Measurements from ENCODE around the gene PCDHB14. TPM values are rescaled to one million over a fixed set of nuclear protein-coding genes. Genes with fewer than 3 reads are reported as not detected.
A peak's percentile ranks its signal among the peaks of the same experiment; 100 is the strongest.
"Not testable (repeated sequence)": the region's sequence is repeated elsewhere in the genome, so short reads cannot be mapped to it uniquely, and the experiment has no call there.

PCDHB14 gene
- total RNA-seq (2014; rRNA removed; shearing (Covaris generic)), result 1.0 and 1.5 TPM in 2 replicates

DNA sequence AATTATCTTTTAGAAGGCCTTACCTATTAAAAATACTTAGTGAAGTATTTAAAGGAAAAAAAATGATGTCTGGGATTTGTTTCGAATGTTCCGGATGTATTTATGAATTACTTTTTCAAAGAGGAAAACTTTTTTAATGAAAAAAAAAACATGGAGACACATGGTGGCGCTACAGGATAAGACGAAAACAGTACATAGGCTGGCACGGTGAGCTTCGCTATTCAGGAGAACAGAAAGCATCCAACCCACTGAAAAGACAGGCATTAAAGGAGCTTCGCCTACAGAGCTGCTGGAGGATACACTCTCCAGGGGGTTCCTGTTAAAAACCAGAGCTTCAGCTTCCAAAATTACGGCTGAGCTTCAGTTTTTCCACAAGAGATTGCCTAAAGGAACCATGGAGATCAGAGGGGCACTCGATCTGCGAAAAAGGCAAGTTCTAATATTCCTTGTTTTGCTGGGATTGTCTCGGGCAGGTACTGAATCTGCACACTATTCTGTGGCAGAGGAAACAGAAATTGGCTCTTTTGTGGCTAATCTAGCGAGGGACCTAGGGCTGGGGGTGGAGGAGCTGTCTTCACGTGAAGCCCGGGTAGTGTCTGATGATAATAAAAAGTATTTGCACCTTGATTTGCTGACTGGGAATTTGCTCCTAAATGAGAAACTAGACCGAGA is at the start of gene PCDHB14:
Gene PCDHB14, plus strand, starts transcription at position 232 of the 672 bp plus-strand sequence. Its CDS starts 163 bp downstream, at position 395.
- DNase-seq (ENCODE audit: low read depth), result peak; percentile 44

DNA sequence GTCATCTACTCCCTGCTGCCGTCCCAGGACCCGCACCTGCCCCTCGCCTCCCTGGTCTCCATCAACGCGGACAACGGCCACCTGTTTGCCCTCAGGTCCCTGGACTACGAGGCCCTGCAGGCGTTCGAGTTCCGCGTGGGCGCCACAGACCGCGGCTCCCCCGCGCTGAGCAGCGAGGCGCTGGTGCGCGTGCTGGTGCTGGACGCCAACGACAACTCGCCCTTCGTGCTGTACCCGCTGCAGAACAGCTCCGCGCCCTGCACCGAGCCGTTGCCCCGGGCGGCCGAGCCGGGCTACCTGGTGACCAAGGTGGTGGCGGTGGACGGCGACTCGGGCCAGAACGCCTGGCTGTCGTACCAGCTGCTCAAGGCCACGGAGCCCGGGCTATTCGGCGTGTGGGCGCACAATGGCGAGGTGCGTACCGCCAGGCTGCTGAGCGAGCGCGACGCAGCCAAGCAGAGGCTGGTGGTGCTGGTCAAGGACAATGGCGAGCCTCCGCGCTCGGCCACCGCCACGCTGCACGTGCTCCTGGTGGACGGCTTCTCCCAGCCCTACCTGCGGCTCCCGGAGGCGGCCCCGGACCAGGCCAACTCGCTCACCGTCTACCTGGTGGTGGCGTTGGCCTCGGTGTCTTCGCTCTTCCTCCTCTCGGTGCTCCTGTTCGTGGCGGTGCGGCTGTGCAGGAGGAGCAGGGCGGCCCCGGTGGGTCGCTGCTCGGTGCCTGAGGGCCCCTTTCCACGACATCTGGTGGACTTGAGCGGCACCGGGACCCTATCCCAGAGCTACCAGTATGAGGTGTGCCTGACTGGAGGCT is 48.6 kb upstream of the PCDHB14 start:
- not testable (repeated sequence) for DNase-seq (ENCODE audit: low read depth)

DNA sequence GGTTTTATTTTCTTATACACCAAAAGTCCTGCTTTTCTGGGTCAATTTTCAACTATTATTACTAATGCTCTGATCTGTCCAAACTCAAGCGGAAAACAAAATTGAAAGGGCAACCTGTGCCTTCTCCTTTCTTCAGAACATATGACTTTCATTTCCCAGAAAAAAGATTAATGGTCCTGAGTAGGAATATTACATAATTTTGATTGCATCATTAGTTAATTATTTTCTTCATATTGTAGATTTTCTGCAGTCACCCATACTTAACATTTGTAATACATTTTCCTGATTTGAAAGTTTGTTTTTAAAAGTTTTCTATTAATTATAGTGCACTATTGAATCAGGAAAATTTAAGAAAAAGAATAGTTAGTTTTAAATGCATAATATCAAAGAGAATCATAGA is 47.2 kb upstream of the PCDHB14 start:
- no peak for DNase-seq (ENCODE audit: low read depth)

DNA sequence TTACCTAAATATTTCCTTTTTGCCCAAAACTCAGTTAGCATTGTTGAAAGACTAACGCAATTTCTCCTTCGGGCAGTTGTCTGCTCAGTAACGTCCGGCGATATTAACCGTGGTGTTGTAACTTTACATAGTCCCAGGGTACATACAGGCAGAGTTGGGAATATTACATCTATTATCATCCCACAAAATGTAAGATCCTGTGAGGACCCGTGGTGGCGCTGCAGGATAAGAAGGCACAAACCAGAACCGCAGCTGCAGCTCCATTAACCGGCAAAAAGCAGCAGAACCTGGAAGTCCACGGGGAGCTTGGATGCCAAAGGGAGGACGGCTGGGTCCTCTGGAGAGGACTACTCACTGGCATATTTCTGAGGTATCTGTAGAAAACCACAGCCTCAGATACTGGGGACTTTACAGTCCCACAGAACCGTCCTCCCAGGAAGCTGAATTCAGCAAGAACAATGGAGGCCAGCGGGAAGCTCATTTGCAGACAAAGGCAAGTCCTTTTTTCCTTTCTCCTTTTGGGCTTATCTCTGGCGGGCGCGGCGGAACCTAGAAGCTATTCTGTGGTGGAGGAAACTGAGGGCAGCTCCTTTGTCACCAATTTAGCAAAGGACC is 45.5 kb upstream of the PCDHB14 start, which contains the start of gene PCDHB8:
Gene PCDHB8, plus strand, starts transcription at position 214 of the 615 bp plus-strand sequence. Its CDS starts 245 bp downstream, at position 459.
- DNase-seq (ENCODE audit: low read depth), result peak; percentile 63

DNA sequence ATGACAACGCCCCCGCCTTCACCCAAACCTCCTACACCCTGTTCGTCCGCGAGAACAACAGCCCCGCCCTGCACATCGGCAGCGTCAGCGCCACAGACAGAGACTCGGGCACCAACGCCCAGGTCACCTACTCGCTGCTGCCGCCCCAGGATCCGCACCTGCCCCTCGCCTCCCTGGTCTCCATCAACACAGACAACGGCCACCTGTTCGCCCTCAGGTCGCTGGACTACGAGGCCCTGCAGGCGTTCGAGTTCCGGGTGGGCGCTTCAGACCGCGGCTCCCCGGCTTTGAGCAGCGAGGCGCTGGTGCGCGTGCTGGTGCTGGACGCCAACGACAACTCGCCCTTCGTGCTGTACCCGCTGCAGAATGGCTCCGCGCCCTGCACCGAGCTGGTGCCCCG is 43.8 kb upstream of the PCDHB14 start:
- not testable (repeated sequence) for DNase-seq (ENCODE audit: low read depth)

DNA sequence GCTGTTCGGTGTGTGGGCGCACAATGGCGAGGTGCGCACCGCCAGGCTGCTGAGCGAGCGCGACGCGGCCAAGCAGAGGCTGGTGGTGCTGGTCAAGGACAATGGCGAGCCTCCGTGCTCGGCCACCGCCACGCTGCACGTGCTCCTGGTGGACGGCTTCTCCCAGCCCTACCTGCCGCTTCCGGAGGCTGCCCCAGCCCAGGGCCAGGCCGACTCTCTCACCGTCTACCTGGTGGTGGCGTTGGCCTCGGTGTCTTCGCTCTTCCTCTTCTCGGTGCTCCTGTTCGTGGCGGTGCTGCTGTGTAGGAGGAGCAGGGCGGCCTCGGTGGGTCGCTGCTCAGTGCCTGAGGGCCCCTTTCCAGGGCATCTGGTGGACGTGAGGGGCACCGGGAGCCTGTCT is 43.3 kb upstream of the PCDHB14 start:
- not testable (repeated sequence) for DNase-seq (ENCODE audit: low read depth)

DNA sequence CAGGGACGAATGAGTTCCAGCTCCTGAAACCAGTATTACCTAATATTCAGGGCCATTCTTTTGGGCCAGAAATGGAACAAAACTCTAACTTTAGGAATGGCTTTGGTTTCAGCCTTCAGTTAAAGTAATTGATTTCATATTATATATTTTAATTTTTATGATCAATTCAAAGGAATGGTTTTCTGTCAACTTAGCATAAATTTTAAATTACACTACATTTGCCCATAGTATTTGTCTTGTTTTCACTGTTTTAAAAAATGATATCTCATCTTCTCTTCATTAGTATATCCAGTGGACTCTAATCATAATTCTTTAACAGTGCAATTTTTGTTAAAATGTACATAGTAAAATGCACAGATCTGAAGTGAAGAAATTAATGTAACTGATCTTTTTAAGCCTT is 42.8 kb upstream of the PCDHB14 start:
- DNase-seq (ENCODE audit: low read depth), result no peak

DNA sequence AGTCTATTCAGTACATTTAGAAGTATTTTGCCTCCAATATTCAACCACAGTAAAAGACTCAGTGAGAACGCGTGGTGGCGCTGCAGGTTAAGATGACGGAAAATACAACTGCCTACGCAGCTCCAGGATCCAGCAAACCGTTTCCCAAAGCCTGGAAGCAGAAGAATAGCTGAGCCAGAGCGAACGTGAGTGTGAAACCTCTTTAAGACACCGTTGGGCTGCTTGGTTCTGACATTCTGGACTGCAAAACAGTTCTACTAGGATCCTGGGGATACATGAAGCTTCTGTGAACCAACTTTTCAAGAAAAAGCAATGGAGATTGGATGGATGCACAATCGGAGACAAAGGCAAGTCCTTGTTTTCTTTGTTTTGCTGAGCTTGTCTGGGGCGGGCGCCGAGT is 40.9 kb upstream of the PCDHB14 start, which contains the start of gene PCDHB16:
Gene PCDHB16, plus strand, starts transcription at position 140 of the 400 bp plus-strand sequence. Its CDS starts 173 bp downstream, at position 313.
- DNase-seq (ENCODE audit: low read depth), result peak; percentile 76

DNA sequence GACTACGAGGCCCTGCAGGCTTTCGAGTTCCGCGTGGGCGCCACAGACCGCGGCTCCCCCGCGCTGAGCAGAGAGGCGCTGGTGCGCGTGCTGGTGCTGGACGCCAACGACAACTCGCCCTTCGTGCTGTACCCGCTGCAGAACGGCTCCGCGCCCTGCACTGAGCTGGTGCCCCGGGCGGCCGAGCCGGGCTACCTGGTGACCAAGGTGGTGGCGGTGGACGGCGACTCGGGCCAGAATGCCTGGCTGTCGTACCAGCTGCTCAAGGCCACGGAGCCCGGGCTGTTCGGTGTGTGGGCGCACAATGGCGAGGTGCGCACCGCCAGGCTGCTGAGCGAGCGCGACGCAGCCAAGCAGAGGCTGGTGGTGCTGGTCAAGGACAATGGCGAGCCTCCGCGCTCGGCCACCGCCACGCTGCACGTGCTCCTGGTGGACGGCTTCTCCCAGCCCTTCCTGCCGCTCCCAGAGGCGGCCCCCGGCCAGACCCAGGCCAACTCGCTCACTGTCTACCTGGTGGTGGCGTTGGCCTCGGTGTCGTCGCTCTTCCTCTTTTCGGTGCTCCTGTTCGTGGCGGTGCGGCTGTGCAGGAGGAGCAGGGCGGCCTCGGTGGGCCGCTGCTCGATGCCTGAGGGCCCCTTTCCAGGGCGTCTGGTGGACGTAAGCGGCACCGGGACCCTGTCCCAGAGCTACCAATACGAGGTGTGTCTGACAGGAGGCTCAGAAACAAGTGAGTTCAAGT is 38.9 kb upstream of the PCDHB14 start:
- not testable (repeated sequence) for DNase-seq (ENCODE audit: low read depth)

DNA sequence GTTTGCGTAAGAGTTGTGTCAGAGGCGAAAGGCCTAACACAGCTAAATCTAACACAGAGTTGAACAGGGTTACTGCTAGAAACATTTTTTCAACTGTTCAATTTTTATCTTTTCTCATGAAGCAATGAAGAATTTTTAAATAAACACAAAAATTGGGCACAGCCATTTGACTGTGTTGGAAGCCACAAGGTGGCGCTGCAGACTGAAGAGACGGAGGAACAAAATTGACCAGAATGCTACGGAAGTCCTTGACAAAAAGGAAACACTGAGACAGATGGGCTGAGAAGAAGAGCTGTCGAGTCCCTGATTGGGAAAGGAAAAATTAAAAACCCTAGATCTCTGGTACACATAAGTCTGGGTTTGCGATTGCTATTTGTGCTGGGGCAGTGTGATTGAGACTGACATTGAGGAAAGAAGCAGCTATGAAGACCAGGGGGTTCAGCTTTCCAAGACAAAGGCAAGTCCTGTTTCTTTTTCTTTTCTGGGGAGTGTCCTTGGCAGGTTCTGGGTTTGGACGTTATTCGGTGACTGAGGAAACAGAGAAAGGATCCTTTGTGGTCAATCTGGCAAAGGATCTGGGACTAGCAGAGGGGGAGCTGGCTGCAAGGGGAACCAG is 36.1 kb upstream of the PCDHB14 start, which contains the start of gene PCDHB9:
Gene PCDHB9, plus strand, starts transcription at position 265 of the 616 bp plus-strand sequence. Its CDS starts 158 bp downstream, at position 423.
- DNase-seq (ENCODE audit: low read depth), result peak; percentile 63

DNA sequence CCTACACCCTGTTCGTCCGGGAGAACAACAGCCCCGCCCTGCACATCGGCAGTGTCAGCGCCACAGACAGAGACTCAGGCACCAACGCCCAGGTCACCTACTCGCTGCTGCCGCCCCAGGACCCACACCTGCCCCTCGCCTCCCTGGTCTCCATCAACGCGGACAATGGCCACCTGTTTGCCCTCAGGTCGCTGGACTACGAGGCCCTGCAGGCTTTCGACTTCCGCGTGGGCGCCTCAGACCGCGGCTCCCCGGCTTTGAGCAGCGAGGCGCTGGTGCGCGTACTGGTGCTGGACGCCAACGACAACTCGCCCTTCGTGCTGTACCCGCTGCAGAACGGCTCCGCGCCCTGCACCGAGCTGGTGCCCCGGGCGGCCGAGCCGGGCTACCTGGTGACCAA is 34.5 kb upstream of the PCDHB14 start:
- not testable (repeated sequence) for DNase-seq (ENCODE audit: low read depth)

DNA sequence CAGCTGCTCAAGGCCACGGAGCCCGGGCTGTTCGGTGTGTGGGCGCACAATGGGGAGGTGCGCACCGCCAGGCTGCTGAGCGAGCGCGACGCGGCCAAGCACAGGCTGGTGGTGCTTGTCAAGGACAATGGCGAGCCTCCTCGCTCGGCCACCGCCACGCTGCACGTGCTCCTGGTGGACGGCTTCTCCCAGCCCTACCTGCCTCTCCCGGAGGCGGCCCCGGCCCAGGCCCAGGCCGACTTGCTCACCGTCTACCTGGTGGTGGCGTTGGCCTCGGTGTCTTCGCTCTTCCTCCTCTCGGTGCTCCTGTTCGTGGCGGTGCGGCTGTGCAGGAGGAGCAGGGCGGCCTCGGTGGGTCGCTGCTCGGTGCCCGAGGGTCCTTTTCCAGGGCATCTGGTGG is 34.0 kb upstream of the PCDHB14 start:
- not testable (repeated sequence) for DNase-seq (ENCODE audit: low read depth)

DNA sequence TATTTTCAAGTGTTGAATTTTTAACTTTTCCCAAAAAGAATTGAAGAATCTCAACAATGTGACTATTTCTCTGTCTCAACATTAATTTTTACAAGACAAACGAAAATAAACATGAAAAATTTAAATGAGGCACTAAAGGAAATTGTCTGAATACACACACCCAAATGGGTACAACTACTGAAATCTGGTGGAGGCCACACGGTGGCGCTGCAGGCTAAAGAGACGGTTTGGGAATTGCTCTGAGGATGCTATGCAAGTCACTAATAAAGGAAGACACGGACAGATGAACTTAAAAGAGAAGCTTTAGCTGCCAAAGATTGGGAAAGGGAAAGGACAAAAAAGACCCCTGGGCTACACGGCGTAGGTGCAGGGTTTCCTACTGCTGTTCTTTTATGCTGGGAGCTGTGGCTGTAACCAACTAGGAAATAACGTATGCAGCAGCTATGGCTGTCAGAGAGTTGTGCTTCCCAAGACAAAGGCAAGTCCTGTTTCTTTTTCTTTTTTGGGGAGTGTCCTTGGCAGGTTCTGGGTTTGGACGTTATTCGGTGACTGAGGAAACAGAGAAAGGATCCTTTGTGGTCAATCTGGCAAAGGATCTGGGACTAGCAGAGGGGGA is 30.9 kb upstream of the PCDHB14 start, which contains the start of gene PCDHB10:
Gene PCDHB10, plus strand, starts transcription at position 244 of the 616 bp plus-strand sequence. Its CDS starts 200 bp downstream, at position 444.
- peak; percentile 65 for DNase-seq (ENCODE audit: low read depth)

DNA sequence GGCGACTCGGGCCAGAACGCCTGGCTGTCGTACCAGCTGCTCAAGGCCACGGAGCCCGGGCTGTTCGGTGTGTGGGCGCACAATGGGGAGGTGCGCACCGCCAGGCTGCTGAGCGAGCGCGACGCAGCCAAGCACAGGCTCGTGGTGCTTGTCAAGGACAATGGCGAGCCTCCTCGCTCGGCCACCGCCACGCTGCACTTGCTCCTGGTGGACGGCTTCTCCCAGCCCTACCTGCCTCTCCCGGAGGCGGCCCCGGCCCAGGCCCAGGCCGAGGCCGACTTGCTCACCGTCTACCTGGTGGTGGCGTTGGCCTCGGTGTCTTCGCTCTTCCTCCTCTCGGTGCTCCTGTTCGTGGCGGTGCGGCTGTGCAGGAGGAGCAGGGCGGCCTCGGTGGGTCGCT is 28.8 kb upstream of the PCDHB14 start:
- DNase-seq (ENCODE audit: low read depth), result not testable (repeated sequence)

DNA sequence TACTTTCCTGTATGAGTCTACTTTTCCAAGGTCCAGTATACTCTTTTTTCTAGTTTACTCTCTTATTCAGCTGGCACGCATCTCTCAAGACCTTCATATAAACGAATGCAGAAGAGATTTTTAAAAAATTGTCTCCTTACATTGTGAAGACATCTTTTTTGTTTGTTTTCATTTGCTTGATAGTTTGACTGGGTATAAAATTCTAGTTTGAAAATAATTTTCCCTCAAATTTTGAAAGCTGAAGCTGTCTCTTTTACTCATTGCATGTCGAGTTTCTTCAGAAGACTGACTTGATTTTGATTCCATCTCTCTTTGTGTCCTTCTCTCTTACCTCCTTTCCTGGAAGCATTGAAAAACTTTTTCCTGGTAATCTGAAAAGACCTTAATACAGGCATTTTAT is 26.8 kb upstream of the PCDHB14 start:
- DNase-seq (ENCODE audit: low read depth), result no peak

DNA sequence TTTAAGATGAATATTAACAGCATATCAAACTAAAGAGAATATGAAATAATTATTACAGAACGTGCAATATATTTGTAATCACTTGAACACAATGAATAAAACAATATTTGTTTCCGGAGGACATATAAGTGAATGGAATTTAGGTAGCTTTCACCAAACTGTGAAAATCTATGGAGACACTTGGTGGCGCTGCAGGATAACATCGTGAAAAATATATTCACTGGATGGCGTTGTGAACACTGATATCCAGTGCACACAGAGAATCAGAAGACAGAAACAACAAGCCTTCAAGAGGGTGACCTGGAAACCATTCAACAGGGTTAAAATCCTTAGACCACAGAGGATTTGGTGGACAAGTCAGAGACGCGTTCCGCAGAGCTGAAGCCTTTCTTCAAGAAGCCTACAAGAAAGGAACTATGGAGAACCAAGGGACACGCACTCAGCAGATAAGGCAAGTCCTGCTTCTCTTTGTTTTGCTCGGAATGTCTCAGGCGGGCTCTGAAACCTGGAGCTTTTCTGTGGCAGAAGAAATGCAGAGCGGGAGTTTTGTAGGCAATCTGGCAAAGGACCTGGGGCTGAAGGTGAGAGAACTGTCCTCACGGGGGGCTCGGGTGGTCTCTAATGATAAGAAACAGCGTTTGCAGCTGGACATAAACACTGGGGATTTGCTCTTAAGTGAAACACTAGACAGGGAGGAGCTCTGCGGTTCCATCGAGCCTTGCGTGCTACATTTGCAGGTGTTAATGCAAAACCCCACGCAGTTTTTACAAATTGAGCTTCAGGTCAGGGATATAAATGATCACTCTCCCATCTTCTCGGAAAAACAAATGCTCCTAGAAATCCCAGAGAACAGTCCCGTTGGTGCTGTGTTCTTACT is 23.5 kb upstream of the PCDHB14 start, which contains the start of gene PCDHB11:
Gene PCDHB11, plus strand, starts transcription at position 269 of the 877 bp plus-strand sequence. Its CDS starts 148 bp downstream, at position 417.
- DNase-seq (ENCODE audit: low read depth), result peak; percentile 45

DNA sequence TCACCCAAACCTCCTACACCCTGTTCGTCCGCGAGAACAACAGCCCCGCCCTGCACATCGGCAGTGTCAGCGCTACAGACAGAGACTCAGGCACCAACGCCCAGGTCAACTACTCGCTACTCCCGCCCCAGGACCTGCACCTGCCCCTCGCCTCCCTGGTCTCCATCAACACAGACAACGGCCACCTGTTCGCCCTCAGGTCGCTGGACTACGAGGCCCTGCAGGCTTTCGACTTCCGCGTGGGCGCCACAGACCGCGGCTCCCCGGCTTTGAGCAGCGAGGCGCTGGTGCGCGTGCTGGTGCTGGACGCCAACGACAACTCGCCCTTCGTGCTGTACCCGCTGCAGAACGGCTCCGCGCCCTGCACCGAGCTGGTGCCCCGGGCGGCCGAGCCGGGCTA is 22.0 kb upstream of the PCDHB14 start:
- DNase-seq (ENCODE audit: low read depth), result not testable (repeated sequence)

DNA sequence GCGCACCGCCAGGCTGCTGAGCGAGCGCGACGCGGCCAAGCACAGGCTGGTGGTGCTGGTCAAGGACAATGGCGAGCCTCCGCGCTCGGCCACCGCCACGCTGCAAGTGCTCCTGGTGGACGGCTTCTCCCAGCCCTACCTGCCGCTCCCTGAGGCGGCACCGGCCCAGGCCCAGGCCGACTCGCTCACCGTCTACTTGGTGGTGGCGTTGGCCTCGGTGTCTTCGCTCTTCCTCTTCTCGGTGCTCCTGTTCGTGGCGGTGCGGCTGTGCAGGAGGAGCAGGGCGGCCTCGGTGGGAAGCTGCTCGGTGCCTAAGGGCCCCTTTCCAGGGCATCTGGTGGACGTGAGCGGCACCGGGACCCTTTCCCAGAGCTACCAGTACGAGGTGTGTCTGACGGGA is 21.5 kb upstream of the PCDHB14 start:
- DNase-seq (ENCODE audit: low read depth), result not testable (repeated sequence)

DNA sequence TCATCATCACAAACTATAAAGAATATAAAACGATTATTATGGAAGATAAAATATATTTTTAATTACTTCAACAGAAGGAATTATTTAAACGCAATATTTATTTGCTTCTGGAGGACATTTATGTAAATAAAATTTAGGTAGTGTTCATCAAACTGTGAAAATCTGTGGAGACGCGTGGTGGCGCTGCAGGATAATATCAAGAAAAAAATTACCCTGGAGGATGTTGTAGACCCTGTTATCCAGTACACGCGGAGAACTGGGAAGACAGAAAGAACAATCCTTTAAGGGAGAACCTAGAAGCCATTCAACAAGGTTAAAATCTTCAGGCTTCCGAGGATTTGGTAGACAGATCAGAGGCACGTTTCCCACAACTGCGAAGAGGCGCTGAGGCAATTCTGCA is 14.7 kb upstream of the PCDHB14 start, which contains the start of gene PCDHB12:
Gene PCDHB12, plus strand, starts transcription at position 242 of the 400 bp plus-strand sequence. CDS start 189 bp downstream, outside the sequence.
- DNase-seq (ENCODE audit: low read depth), result peak; percentile 56
